H1 (cell line): ENCODE results near the gene RARRES2. TPM values are rescaled to one million over a fixed set of nuclear protein-coding genes. Genes with fewer than 3 reads are reported as not detected.

Experiments used
- CTCF ChIA-PET: fragments of 300-600 bp; sonication (Branson Sonifier 250); formaldehyde crosslinking; loops from one replicate; lab custom pipeline; 2021; ENCODE audit not compliant: partially characterized antibody; lab: Charles Lee
- POLR2A ChIA-PET: fragments of 300-600 bp; sonication (Branson Sonifier 250); formaldehyde crosslinking; loops from one replicate; lab custom pipeline; 2021; ENCODE audit warnings: inconsistent platforms; ENCODE audit not compliant: partially characterized antibody; lab: Charles Lee
- DNase-seq, 2 experiments: peaks; one replicate each; pipeline versions ENCODE4 v3.0.0 to v3.0.0-alpha.2; 2010 to 2022; ENCODE audit warnings: low spot score in 2 of 2, low read depth in 1 of 2, mixed read lengths in 1 of 2
- FAIRE-seq: peaks from 2 replicates; lab custom pipeline; 2011; peaks lifted over from hg19 to GRCh38; lab: Jason Lieb, UNC
- H2AFZ ChIP-seq: 2 replicates; pipeline ENCODE4 v1.8.1; 2012; ENCODE audit warnings: low read length, inconsistent platforms
- H2AK5ac ChIP-seq: 2 replicates; pipeline ENCODE4 v1.6.1; 2013; ENCODE audit warnings: low read depth, low read length
- H2BK120ac ChIP-seq: replicated peaks from 2 replicates; pipeline ENCODE3; 2013; ENCODE audit warnings: low read depth, low read length, inconsistent platforms
- H2BK12ac ChIP-seq: 2 replicates; pipeline ENCODE4 v1.6.1; 2013; ENCODE audit warnings: low read depth, low read length
- H2BK15ac ChIP-seq: 2 replicates; pipeline ENCODE4 v1.6.1; 2013; ENCODE audit warnings: low read length
- H2BK20ac ChIP-seq: 2 replicates; pipeline ENCODE4 v1.6.1; 2013; ENCODE audit warnings: low read length
- H2BK5ac ChIP-seq: 2 replicates; pipeline ENCODE4 v1.6.1; 2013; ENCODE audit warnings: low read depth, low read length
- H3K14ac ChIP-seq: 2 replicates; pipeline ENCODE4 v1.6.1; 2013; ENCODE audit warnings: inconsistent platforms; ENCODE audit not compliant: insufficient read length
- H3K18ac ChIP-seq: 2 replicates; pipeline ENCODE4 v1.6.1; 2013; ENCODE audit warnings: low read length; ENCODE audit errors: extremely low read depth
- H3K23ac ChIP-seq: 2 replicates; pipeline ENCODE4 v1.6.1; 2013; ENCODE audit warnings: inconsistent platforms; ENCODE audit not compliant: insufficient read length
- H3K23me2 ChIP-seq: 2 replicates; pipeline ENCODE4 v1.6.1; 2013; ENCODE audit warnings: low read depth, low read length
- H3K27ac ChIP-seq: 2 replicates; pipeline ENCODE4 v1.6.1; 2011; ENCODE audit warnings: low read depth, low read length, inconsistent platforms
- H3K27me3 ChIP-seq, 4 experiments: replicated peaks in 1 of 4; 1 replicate in 1 of 4; 2 replicates in 3 of 4; pipeline versions ENCODE4 v1.6.1 to v1.8.1; 2011 to 2013; ENCODE audit warnings: low read length in 3 of 4, mild to moderate bottlenecking in 3 of 4, inconsistent platforms in 2 of 4, mixed read lengths in 2 of 4, moderate library complexity in 1 of 4; ENCODE audit not compliant: control insufficient read depth in 3 of 4, insufficient read depth in 3 of 4; ENCODE audit errors: extremely low read depth in 1 of 4
- H3K36me3 ChIP-seq, 4 experiments: 2 replicates each; pipeline versions ENCODE4 v1.6.1 to v1.8.1; 2011 to 2013; ENCODE audit warnings: mild to moderate bottlenecking in 4 of 4, low read length in 3 of 4, moderate library complexity in 2 of 4, control low read depth in 1 of 4, inconsistent platforms in 1 of 4; ENCODE audit not compliant: insufficient read depth in 4 of 4, control insufficient read depth in 2 of 4
- H3K4ac ChIP-seq: replicated peaks from 2 replicates; pipeline ENCODE3; 2013; ENCODE audit warnings: low read length, low read depth, mixed read lengths, inconsistent platforms; ENCODE audit not compliant: insufficient read length
- H3K4me1 ChIP-seq, 4 experiments: replicated peaks in 1 of 4; 1 replicate in 1 of 4; 2 replicates in 3 of 4; pipeline versions ENCODE4 v1.6.1 to v1.8.1; 2011 to 2013; ENCODE audit warnings: low read length in 3 of 4, inconsistent platforms in 2 of 4, mixed read lengths in 1 of 4; ENCODE audit not compliant: insufficient read depth in 4 of 4, control insufficient read depth in 3 of 4
- H3K4me2 ChIP-seq, 2 experiments: 2 replicates each; pipeline versions ENCODE4 v1.6.1 to v1.8.1; 2011 to 2013; ENCODE audit warnings: low read depth in 2 of 2, low read length in 2 of 2, control low read depth in 1 of 2, inconsistent platforms in 1 of 2, mild to moderate bottlenecking in 1 of 2; ENCODE audit not compliant: insufficient read depth in 1 of 2
- H3K4me3 ChIP-seq, 4 experiments: fragments of 200-600, 300-600 bp in 1 of 4; sonication (generic), shearing (Covaris generic), sonication (Bioruptor Twin) in 1 of 4; 2 replicates each; pipeline versions ENCODE4 v1.5.1 to v1.8.1; 2011 to 2016; ENCODE audit warnings: low read length in 4 of 4, low read depth in 3 of 4, control low read depth in 2 of 4, inconsistent platforms in 2 of 4, mild to moderate bottlenecking in 2 of 4, mixed read lengths in 1 of 4, moderate library complexity in 1 of 4; ENCODE audit not compliant: insufficient read depth in 2 of 4; ENCODE audit errors: extremely low read depth in 1 of 4
- H3K56ac ChIP-seq: replicated peaks from 2 replicates; pipeline ENCODE3; 2013; ENCODE audit warnings: low read depth, mild to moderate bottlenecking, mixed read lengths, low read length, inconsistent platforms; ENCODE audit not compliant: insufficient read length
- H3K79me1 ChIP-seq: 2 replicates; pipeline ENCODE4 v1.6.1; 2013; ENCODE audit warnings: low read depth, low read length, control low read depth
- H3K79me2 ChIP-seq, 2 experiments: 2 replicates each; pipeline versions ENCODE4 v1.6.1 to v1.8.1; 2012 to 2013; ENCODE audit warnings: low read length in 2 of 2, mild to moderate bottlenecking in 2 of 2, inconsistent platforms in 1 of 2; ENCODE audit not compliant: insufficient read depth in 2 of 2, control insufficient read depth in 1 of 2
- H3K9ac ChIP-seq, 4 experiments: replicated peaks in 1 of 4; 1 replicate in 1 of 4; 2 replicates in 3 of 4; pipeline versions ENCODE4 v1.6.1 to v1.8.1; 2011 to 2013; ENCODE audit warnings: low read depth in 3 of 4, low read length in 3 of 4, control low read depth in 2 of 4, mild to moderate bottlenecking in 2 of 4, moderate library complexity in 2 of 4, inconsistent platforms in 1 of 4; ENCODE audit errors: extremely low read depth in 1 of 4
- H3K9me3 ChIP-seq, 2 experiments: 2 replicates each; pipeline versions ENCODE4 v1.6.1 to v1.8.1; 2012 to 2013; ENCODE audit warnings: mild to moderate bottlenecking in 2 of 2, moderate library complexity in 2 of 2, control low read depth in 1 of 2, inconsistent platforms in 1 of 2, low read depth in 1 of 2, low read length in 1 of 2, mixed read lengths in 1 of 2; ENCODE audit not compliant: insufficient read depth in 2 of 2
- H4K20me1 ChIP-seq, 2 experiments: replicated peaks in 1 of 2; 2 replicates each; pipeline versions ENCODE3 to v1.8.1; 2011 to 2013; ENCODE audit warnings: inconsistent platforms in 2 of 2, low read length in 2 of 2, mild to moderate bottlenecking in 1 of 2; ENCODE audit not compliant: insufficient read depth in 2 of 2, control insufficient read depth in 1 of 2
- H4K5ac ChIP-seq: 2 replicates; pipeline ENCODE4 v1.6.1; 2013; ENCODE audit warnings: low read length, low read depth, mixed read lengths, inconsistent platforms; ENCODE audit not compliant: insufficient read length
- H4K8ac ChIP-seq: 2 replicates; pipeline ENCODE4 v1.8.0; 2013; ENCODE audit warnings: mild to moderate bottlenecking, moderate library complexity, low read length, inconsistent platforms; ENCODE audit not compliant: insufficient read depth; ENCODE audit errors: extremely low read depth
- H4K91ac ChIP-seq: replicated peaks from 2 replicates; pipeline ENCODE3; 2013; ENCODE audit warnings: low read length, mixed read lengths, inconsistent platforms; ENCODE audit not compliant: insufficient read length
- GTF2F1 ChIP-seq: IDR thresholded peaks from 2 replicates; pipeline ENCODE4 v1.6.1; 2012; ENCODE audit warnings: low read depth, low read length, improper control_type of control experiment, borderline replicate concordance
- POLR2AphosphoS5 ChIP-seq: IDR thresholded peaks from 2 replicates; pipeline ENCODE4 v1.6.1; 2011; ENCODE audit warnings: low read depth, low read length
- TAF1 ChIP-seq: IDR thresholded peaks from 2 replicates; pipeline ENCODE4 v1.6.1; 2011; ENCODE audit warnings: mild to moderate bottlenecking, low read depth, low read length
- WGBS, 2 experiments: shearing (Covaris generic) in 1 of 2; methylation state at CpG; one replicate each; pipeline versions ENCODE4 v1.1.6 to v1.1.7; 2013 to 2015; ENCODE audit warnings: low lambda C conversion rate in 2 of 2, mixed read lengths in 2 of 2, inconsistent platforms in 1 of 2, low coverage in 1 of 2, missing lambda C conversion rate in 1 of 2; ENCODE audit not compliant: insufficient replicate concordance in 2 of 2, insufficient coverage in 1 of 2, insufficient read length in 1 of 2; ENCODE audit errors: extremely low coverage in 1 of 2, missing lambda C conversion rate in 1 of 2; 5-methylcytosine and 5-hydroxymethylcytosine counted together
- polyA plus RNA-seq, 7 experiments: library from polyadenylated mRNA; depleted of rRNA in 3 of 7; stranded (reverse) in 5 of 7; unstranded in 2 of 7; fragments of >200 nt in 5 of 7; fragments of 200-250 nt in 2 of 7; gene quantifications; 1 replicate in 5 of 7; 2 replicates in 1 of 7; 4 replicates in 1 of 7; pipeline versions ENCODE4 v1.2.1 to v1.2.3, GENCODE V29; 2011 to 2013; ENCODE audit warnings: missing spikeins in 2 of 7, mixed read lengths in 2 of 7
- total RNA-seq: library from RNA; stranded (reverse); fragmentation: NEBNext Ultra II Directional; extraction: Animal tissue kit (Norgen Biotek cat#: 25700); gene quantifications from 2 replicates; pipeline ENCODE4 v1.2.1, GENCODE V29; 2021

Gene RARRES2
- total and polyA plus RNA-seq, 2 of the 8 experiments (the other 6 are each of a cell fraction or from before 2014, with no cell fraction given) = 254 to 441 TPM

GRCh38 chr7:150333659-150334058, 7.8 kb downstream of the RARRES2 start:
- POLR2A ChIA-PET = interaction anchor here (1.2 kb wide), 1 partner anchor 66 kb away, joined by 5 read pairs; no protein-coding TSS in a partner anchor
- Histone ChIP-seq H4K8ac (no peak overlapping the region), H3K9ac (no peak overlapping the region), H2BK12ac (peak overlapping the region; percentile 82), H3K14ac (no peak overlapping the region), H3K4me3 (no peak overlapping the region), H4K91ac (peak overlapping the region; percentile 29), H3K36me3 (peaks cover 2 to 17% (median 11%) of the 10 kb centered on the region in 4 experiments; a peak in 6 of 8 replicates), H3K4me2 (no peak overlapping the region), H2AFZ (no peak overlapping the region), H3K27ac (no peak overlapping the region), H2AK5ac (peak overlapping the region; percentile 95), H3K27me3 (0 out of 7 replicates have a peak, but pooled peaks cover 0 to 2% (median 0%) of the 10 kb centered on the region in 4 experiments), H4K5ac (no peak overlapping the region), H3K56ac (no peak overlapping the region), H3K23ac (no peak overlapping the region), H3K9me3 (no peaks in the 10 kb centered on the region), H3K79me2 (peaks cover 0 to 7% of the 10 kb centered on the region in 2 experiments; a peak in 1 of 4 replicates), H3K23me2 (no peaks in the 10 kb centered on the region), H3K79me1 (peaks cover 2% of the 10 kb centered on the region), H2BK20ac (peak overlapping the region; percentile 61; the same call in 1 of the 2 replicates), H2BK120ac (no peak overlapping the region), H3K4ac (no peak overlapping the region), H4K20me1 (peaks cover 3 to 8% of the 10 kb centered on the region in 2 experiments), H2BK5ac (peak overlapping the region; percentile 52; the same call in 1 of the 2 replicates), H2BK15ac (peak overlapping the region; percentile 54), H3K4me1 (peaks cover 19 to 56% (median 37%) of the 10 kb centered on the region in 4 experiments), H3K18ac (0 out of 2 replicates have a peak overlapping the region, but pooled peaks have one; percentile 9)
- DNase-seq (no peak), FAIRE-seq (no peak)
- CTCF ChIA-PET = no interaction called here
- WGBS, 2 experiments = 98% methylated on average over 10 of the region's 10 CpGs; no CpG with 5 or more reads in 1 of the 2 experiments
- no peak for TF ChIP-seq GTF2F1
- no peak; the same call in 1 of the 2 replicates for TF ChIP-seq POLR2AphosphoS5
- no peak for TF ChIP-seq TAF1
